Common myeloid progenitor, CD34-positive (primary cell): ENCODE data around the gene ARTN.

ENCODE experiments used
- CTCF ChIA-PET: fragments of 350-600 bp; sonication (Branson Sonifier 250); formaldehyde crosslinking; loops from one replicate; lab custom pipeline; 2021; ENCODE audit warnings: antibody characterized with exemption; lab: Charles Lee
- POLR2A ChIA-PET: fragments of 350-600 bp; sonication (Branson Sonifier 250); formaldehyde crosslinking; loops from one replicate; lab custom pipeline; 2021; ENCODE audit warnings: antibody characterized with exemption; lab: Charles Lee
- DNase-seq, 3 donors: peaks; one replicate each; pipeline versions ENCODE4 v3.0.0 to v3.0.0-alpha.2; 2013
- H3K27ac ChIP-seq, 2 experiments: 1 replicate in 1 of 2; 2 replicates in 1 of 2; pipeline ENCODE4 v1.7.0; 2013; ENCODE audit warnings: inconsistent platforms in 2 of 2, low read length in 2 of 2, mild to moderate bottlenecking in 2 of 2, low read depth in 1 of 2, moderate library complexity in 1 of 2; ENCODE audit not compliant: severe bottlenecking in 2 of 2, insufficient read depth in 1 of 2, poor library complexity in 1 of 2
- H3K27me3 ChIP-seq, 5 experiments: replicated peaks in 2 of 5; 1 replicate in 3 of 5; 2 replicates in 2 of 5; pipeline versions ENCODE4 v1.6.1 to v1.7.0; 2013; ENCODE audit warnings: low read length in 4 of 5, mild to moderate bottlenecking in 2 of 5, moderate library complexity in 2 of 5, inconsistent platforms in 1 of 5; ENCODE audit not compliant: insufficient read depth in 5 of 5, control insufficient read depth in 4 of 5
- H3K36me3 ChIP-seq, 4 experiments: 1 replicate in 2 of 4; 2 replicates in 2 of 4; pipeline versions ENCODE4 v1.6.1 to v1.7.0; 2013; ENCODE audit warnings: low read length in 3 of 4, control low read depth in 1 of 4, mild to moderate bottlenecking in 1 of 4; ENCODE audit not compliant: control insufficient read depth in 4 of 4, insufficient read depth in 4 of 4
- H3K4me1 ChIP-seq, 4 experiments: 1 replicate in 3 of 4; 2 replicates in 1 of 4; pipeline versions ENCODE4 v1.6.1 to v1.7.1; 2013; ENCODE audit warnings: low read length in 3 of 4, mild to moderate bottlenecking in 3 of 4, control low read depth in 1 of 4, inconsistent platforms in 1 of 4, moderate library complexity in 1 of 4; ENCODE audit not compliant: control insufficient read depth in 4 of 4, insufficient read depth in 4 of 4; ENCODE audit errors: control extremely low read depth in 1 of 4
- H3K4me3 ChIP-seq, 7 experiments: 1 replicate in 4 of 7; 2 replicates in 3 of 7; pipeline versions ENCODE4 v1.5.1 to v1.7.0; 2013; ENCODE audit warnings: mild to moderate bottlenecking in 7 of 7, low read length in 6 of 7, moderate library complexity in 6 of 7, inconsistent platforms in 2 of 7, low read depth in 2 of 7, control low read depth in 1 of 7; ENCODE audit not compliant: insufficient read depth in 4 of 7, control insufficient read depth in 1 of 7; ENCODE audit errors: extremely low read depth in 1 of 7
- H3K9me3 ChIP-seq, 5 experiments: 1 replicate in 4 of 5; 2 replicates in 1 of 5; pipeline versions ENCODE4 v1.6.1 to v1.7.1; 2013; ENCODE audit warnings: low read length in 4 of 5, mild to moderate bottlenecking in 2 of 5, inconsistent platforms in 1 of 5, low read depth in 1 of 5, moderate library complexity in 1 of 5; ENCODE audit not compliant: control insufficient read depth in 4 of 5, insufficient read depth in 2 of 5; ENCODE audit errors: control extremely low read depth in 1 of 5
- WGBS: methylation state at CpG from one replicate; pipeline ENCODE4 v1.1.5; 2013; ENCODE audit not compliant: insufficient coverage; 5-methylcytosine and 5-hydroxymethylcytosine counted together

The ARTN gene

DNA sequence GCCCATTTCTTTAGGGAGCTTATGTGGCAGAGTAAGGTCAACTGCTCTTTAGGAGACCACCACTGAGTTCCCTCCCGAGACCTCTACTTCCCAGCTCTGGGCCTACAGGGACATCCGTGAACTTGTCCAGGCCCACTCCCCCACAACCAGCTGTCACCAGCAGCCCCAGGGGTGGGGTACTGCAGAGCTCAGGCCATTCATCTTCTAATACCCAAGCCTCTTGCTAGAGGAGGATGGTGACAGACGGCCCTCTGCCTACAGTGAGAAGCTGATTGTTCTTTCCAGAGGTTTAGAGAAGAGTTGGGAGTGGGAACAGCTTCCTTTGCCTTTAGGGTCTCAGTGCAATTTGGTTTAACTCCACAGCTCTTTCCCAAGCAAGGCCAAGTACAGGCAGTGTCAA lies 33.2 kb upstream of the ARTN start:
- Histone ChIP-seq H3K27ac (no peak overlapping the region), H3K27me3 (no peaks in the 10 kb centered on the region), H3K9me3 (no peaks in the 10 kb centered on the region), H3K4me1 (peaks cover 0 to 7% (median 0%) of the 10 kb centered on the region in 4 experiments), H3K36me3 (peaks cover 0 to 48% (median 34%) of the 10 kb centered on the region in 4 experiments), H3K4me3 (no peak overlapping the region)
- ChIA-PET POLR2A (no interaction called here), CTCF (interaction anchor here (0.8 to 1.8 kb wide), 2 partner anchors 9 to 29 kb away, joined by 3 to 4 read pairs; no protein-coding TSS in a partner anchor)
- no peak for DNase-seq
- WGBS, result 94% methylated on average over 3 of the region's 3 CpGs

DNA sequence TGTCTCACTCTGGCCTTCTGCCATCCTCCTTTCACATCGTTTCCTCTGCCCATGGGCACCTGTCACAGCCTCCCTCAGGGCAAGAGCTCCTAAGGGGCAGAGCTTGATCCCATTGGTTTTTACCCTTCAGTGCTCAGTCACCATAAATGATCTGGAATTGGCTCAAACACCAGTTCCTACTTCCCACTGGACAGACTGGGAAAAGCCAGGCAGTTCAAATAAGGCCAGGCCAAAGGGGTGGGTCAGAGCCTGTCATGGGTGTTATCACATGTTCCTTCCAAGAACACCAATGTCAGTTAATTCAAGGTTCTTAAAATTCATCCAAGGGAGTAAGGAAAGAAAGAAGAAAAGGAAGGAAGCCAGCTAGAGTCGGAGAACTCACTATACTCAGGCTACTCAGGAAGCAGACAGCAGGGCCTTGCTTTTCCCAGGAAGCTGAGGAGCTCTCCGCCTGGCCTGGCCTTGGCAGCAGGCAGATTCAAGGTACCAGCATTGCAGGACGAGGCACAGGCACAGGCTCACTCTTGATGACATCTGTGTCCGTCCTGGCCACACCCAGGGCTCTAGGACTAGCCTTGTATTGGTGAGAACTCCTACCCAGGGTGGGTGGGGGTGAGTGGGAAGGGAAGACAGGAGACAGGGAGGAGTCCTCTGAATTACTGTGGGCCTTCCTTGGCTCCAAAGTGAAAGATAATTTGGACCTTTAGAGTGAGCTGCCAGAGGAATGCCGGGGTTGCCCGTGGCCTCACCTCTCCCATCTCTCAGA lies 32.2 kb upstream of the ARTN start:
- ChIA-PET POLR2A (no interaction called here), CTCF (interaction anchor here (0.6 to 1.8 kb wide), 6 partner anchors 11 to 162 kb away, joined by 3 to 6 read pairs (median 4); no protein-coding TSS in a partner anchor)
- WGBS, result 79% methylated on average over 7 of the region's 7 CpGs
- H3K36me3 ChIP-seq, result peaks cover 0 to 39% (median 32%) of the 10 kb centered on the region in 4 experiments
- H3K4me1 ChIP-seq, result peaks cover 0 to 7% (median 0%) of the 10 kb centered on the region in 4 experiments
- H3K4me3 ChIP-seq, result no peak overlapping the region
- no peaks in the 10 kb centered on the region for H3K27me3 ChIP-seq
- H3K9me3 ChIP-seq, result no peaks in the 10 kb centered on the region
- H3K27ac ChIP-seq, result no peak overlapping the region
- DNase-seq, result no peak

DNA sequence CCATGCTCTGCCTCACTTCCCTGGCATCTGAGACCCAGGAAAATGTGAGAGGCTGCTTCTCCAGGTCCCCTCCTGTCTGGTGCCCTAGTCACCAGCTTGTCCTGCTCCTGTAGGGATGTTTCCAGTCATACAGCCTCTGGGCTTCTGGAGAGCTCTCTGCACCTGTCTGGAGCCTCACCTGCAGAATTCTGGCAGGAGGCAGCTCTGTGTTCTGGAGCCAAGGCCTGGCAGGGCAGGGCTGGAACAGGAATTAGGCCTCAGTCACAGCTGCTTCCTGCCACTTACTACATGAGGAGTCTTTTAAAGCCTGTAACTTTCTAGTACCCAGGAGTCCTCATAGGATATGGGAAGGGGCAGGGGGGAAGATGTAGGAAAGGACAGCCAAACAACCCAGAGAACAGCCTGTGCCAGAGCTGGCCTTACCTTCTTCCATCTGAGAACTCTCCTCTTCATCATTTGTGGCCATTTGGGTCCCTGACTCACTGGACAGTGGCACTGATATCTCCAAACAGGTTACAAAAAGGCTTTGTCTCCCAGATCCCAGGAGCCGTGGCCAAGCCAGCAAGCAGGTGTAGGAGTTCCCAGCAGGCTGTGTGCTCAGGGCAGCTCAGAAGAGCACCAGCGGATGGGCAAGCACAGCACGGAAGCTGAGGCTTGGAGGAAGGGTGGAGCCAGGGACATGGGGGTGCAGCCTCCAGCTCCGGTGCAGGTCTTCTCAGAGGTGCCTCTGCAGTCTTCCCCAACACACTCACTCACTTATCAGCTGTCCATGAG lies 31.4 kb upstream of the ARTN start:
- ChIA-PET POLR2A (no interaction called here), CTCF (interaction anchor here (0.6 to 1.7 kb wide), 6 partner anchors 10 to 162 kb away, joined by 3 to 6 read pairs (median 4); no protein-coding TSS in a partner anchor)
- Histone ChIP-seq H3K36me3 (peaks cover 0 to 42% (median 31%) of the 10 kb centered on the region in 4 experiments), H3K4me3 (no peak overlapping the region), H3K4me1 (peaks cover 0 to 7% (median 0%) of the 10 kb centered on the region in 4 experiments), H3K27ac (no peak overlapping the region), H3K9me3 (no peaks in the 10 kb centered on the region), H3K27me3 (no peaks in the 10 kb centered on the region)
- no peak for DNase-seq
- 66% methylated on average over 4 of the region's 4 CpGs for WGBS

- no peak for DNase-seq
- ChIA-PET CTCF (no interaction called here), POLR2A (no interaction called here)
- no peaks in the 10 kb centered on the region for H3K27me3 ChIP-seq
- H3K27ac ChIP-seq, result no peak overlapping the region
- peaks cover 0 to 7% (median 0%) of the 10 kb centered on the region in 4 experiments for H3K4me1 ChIP-seq
- H3K4me3 ChIP-seq, result no peak overlapping the region
- H3K36me3 ChIP-seq, result peaks cover 3 to 23% (median 16%) of the 10 kb centered on the region in 4 experiments
- WGBS, result 97% methylated on average over 5 of the region's 7 CpGs
- H3K9me3 ChIP-seq, result no peaks in the 10 kb centered on the region
These were observed 28.7 kb upstream of the ARTN start for GRCh38 chr1:43904660-43905551.

GRCh38 chr1:43908226-43908625 lies 25.4 kb upstream of the ARTN start:
- peaks cover 0 to 10% (median 4%) of the 10 kb centered on the region in 4 experiments for H3K4me1 ChIP-seq
- no peaks in the 10 kb centered on the region for H3K9me3 ChIP-seq
- H3K27ac ChIP-seq, result no peak overlapping the region
- H3K4me3 ChIP-seq, result no peak overlapping the region
- ChIA-PET POLR2A (no interaction called here), CTCF (interaction anchor here (1.0 kb wide), 1 partner anchor 26 kb away, joined by 3 read pairs; no protein-coding TSS in a partner anchor)
- H3K27me3 ChIP-seq, result no peaks in the 10 kb centered on the region
- 100% methylated on average over 2 of the region's 2 CpGs for WGBS
- DNase-seq, result no peak
- peaks cover 3 to 9% (median 4%) of the 10 kb centered on the region in 4 experiments for H3K36me3 ChIP-seq

DNA sequence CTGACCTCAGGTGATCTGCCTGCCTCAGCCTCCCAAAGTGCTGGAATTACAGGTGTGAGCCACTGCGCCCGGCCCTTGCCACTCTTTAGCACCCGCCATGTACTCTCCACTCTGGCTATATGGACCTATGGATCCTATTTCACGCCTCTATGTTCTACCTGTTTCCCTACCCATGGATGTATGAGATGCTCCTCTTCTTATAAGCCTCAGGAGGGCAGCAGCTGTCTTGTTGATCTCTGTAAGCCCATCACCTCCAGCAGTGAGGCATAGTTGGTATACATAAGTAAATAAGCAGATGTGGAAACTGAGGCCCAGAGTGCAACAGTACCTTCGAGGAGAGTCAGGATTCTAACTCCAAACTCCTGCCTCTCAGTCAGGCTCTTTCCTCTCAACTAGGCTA lies 24.7 kb upstream of the ARTN start:
- Histone ChIP-seq H3K27me3 (no peaks in the 10 kb centered on the region), H3K27ac (no peak overlapping the region), H3K4me3 (no peak overlapping the region), H3K9me3 (no peaks in the 10 kb centered on the region), H3K36me3 (peaks cover 3 to 9% (median 4%) of the 10 kb centered on the region in 4 experiments), H3K4me1 (peaks cover 0 to 17% (median 7%) of the 10 kb centered on the region in 4 experiments)
- WGBS, result 98% methylated on average over 5 of the region's 5 CpGs
- POLR2A ChIA-PET, result no interaction called here
- DNase-seq, result no peak
- CTCF ChIA-PET, result interaction anchor here (1.0 kb wide), 1 partner anchor 26 kb away, joined by 3 read pairs; no protein-coding TSS in a partner anchor
